GM18861 (cell line): Measurements from ENCODE around the gene ZDHHC1.

ENCODE experiments used
- ATAC-seq: cut with Tn5 transposase; IDR thresholded peaks from one replicate; pipeline ENCODE4 v1.9.1; 2021; ENCODE audit not compliant: unreplicated experiment

The ZDHHC1 gene

GRCh38 chr16:67413978-67414911 lies 2.0 kb downstream of the ZDHHC1 start:
- no peak for ATAC-seq

DNA sequence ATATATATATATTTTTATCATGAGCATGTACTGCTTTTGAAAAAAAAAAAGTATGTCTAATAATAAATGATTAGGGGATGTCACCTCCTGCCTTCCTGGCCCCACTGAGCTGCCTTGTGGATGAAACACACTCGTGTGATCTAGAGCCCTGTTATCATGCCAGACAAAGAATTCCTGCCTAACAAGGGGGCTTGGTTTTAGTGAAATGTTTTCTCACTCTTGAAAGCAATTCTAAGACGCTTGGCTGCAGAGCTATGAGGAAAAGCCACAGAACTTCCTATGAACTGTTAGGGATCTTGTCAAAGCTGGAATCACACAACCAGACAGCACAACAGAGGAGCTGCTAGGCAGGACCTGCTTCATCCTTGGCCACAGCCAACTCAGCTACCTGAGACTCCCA lies 4.0 kb downstream of the ZDHHC1 start:
- no peak for ATAC-seq

- no peak for ATAC-seq
Measured at GRCh38 chr16:67411339-67411738, 4.9 kb downstream of the ZDHHC1 start.

GRCh38 chr16:67409631-67410030 lies 6.6 kb downstream of the ZDHHC1 start:
- ATAC-seq: no peak

DNA sequence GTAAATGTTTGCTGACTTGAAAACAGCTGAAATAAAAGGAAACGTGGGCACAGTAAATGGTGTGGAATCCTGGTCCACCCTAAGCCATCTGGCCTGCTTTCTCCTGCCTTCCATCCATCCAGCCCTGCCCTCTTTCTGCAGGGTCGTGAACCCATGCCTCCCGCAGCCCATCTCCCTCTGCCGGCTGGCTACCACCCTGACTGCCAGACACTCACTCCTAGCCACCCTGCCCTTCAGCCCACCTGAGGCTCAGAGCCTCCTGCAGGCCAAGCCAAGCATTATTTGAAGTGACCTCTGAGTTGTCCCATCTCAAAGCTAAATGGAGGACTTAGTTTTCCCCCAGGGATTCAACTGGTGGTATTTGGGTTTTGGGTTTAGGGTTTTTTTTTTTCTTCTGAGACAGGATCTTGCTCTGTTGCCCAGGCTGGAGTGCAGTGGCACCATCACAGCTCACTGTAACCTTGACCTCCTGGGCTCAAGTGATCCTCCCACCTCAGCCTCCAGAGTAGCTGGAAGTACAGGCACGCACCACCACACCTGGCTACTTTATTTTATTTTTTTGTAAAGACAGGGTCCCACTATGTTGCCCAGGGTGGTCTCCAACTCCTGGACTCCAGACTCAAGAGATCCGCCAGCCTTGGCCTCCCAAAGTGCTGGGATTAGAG lies 8.4 kb downstream of the ZDHHC1 start:
- no peak for ATAC-seq

DNA sequence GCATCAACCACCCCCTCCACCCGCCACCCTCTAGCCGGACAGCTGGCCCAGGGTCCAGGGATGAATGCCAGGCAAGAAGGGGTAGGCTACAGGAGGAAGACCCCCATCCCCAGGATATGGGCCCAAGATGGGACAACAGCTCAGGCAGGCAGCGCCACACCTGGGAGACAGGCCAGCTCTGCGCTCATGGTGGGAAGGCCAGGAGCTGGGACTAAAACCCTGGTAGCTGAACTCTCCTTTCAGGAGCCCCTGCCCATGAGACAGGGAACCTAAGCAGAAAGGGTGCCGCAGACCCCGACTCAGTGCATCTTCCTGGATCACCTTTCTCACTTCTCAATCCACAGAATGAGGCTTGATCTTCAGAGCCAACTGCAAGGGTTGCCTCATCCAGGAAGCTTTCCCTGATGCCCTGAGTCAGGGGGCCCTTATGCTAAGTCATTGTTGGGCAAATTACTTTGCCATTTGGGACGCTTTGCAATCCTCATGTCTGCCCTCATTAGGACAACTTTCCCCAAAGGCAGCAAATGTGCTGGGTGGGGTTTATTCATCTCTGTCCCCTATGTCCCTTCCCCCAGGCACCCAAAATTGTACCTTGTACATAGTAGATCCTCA lies 9.0 kb downstream of the ZDHHC1 start:
- ATAC-seq: no peak

- ATAC-seq: no peak
Measured at GRCh38 chr16:67406111-67406971, 9.9 kb downstream of the ZDHHC1 start.

- ATAC-seq: no peak
Measured at GRCh38 chr16:67405336-67405735, 10.9 kb downstream of the ZDHHC1 start.

DNA sequence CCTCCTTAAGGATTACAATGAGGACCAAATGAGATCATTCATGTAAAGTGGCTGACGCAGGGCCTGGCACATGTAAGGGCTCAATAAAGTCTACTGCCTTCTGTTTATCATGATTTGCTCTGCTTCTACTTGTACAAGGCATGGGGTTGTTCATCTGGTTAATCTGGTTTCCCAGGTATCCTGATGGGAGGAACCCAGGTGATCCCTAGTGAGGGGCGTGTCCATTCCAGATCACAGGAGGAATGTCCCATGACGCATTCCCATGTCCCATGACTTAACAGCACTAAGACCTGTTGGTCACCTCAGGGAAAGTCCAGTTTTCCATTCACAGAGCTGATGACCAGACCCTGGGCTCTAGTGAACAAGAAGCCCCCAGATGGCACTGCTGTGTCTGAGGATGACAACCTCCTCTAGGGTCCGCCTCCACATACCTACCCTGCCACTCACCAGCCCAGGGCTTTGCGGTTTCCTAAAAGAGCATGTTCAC lies 11.5 kb downstream of the ZDHHC1 start:
- no peak for ATAC-seq

DNA sequence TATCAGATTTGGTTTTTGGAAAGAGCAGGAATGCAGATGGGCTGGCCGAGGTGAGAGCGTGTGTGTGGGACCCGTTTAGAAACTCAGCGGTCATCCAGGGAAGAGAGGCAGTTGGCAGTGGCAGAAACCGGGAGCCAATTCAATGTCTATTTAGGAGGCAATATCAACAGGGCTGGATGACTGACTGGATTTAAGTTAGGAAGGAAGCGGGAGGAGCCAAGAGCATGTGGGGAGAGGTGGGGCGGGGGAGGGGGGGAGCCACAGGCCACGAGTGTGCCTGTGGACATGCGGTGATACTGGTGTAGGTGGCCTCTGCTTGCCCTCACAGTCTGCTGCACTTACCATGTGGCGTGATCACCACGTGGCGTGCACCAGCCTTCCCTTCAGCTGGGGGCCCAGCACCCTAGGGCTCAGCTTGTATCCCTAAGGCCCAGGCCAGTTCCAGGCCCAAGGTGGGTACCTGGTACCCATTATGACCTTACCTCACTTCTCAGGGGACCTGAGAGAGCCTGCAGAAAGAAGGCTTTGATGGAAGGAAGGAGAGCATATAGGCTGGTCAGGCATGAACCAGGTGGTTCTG lies 12.2 kb downstream of the ZDHHC1 start:
- ATAC-seq: no peak

DNA sequence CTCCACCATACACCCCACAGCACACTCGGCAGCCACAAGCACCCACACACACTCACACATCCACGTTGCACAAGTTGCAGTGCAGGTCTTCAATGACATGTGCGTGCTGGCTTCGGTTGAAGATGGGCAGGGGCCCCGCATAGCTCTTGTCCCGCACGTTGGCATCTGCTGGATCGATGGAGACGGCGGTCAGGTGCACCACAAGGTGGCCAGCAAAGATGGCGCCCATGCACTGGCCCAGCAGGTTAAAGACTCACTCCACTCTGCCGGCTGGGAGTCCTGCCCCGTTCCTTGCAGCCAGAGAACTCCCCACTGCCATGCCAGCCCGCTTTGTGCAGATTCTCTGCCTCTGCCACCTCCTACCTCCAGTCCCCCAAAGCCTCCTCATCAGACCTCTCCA lies 15.4 kb downstream of the ZDHHC1 start:
- no peak for ATAC-seq

DNA sequence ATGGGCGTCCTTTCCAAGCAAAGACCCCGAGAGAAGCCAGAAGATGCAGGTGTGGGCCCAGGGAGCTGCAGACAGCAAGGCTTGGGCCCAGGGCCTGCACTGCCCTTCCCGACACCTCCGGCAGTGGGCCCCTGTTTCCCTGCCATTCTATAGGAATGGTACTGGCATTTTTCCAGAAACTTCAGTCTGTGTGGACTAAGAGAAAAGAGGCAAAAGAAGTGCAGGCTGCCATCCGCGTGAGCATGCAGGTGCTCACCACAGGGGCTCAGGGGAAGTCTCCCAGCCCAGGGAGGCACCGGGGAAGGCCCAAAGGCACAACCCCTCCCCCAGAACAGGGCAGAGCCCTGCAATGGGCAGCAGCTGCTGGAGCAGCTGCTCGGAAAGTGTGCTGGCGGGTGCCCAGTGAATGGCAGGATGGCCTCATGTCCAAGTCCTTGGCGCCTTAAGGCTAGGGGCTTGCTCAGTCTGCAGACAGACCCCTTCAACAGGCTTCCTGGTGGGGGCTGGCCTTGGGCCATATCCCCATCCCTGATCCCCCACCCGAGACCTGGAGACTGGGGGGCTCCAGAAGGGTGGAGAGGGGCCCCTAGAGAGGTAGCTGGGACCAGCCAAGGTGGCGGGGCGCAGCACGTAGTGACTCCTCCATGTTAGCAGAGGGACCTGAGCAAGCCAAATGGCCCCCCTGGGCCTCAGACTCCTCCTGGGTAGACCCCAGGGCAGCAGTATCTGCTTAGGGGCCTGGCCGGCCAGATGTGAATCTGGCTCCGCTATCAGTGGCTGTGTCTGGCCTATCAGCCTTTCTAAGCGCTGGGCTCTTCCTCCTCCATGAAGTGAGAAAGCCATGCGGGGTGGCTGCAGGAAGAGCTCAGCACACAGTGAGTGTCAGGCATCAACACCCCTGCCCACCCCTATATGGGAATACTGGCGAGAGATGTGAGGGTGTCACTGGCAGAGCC lies 16.2 kb downstream of the ZDHHC1 start:
- ATAC-seq: no peak

DNA sequence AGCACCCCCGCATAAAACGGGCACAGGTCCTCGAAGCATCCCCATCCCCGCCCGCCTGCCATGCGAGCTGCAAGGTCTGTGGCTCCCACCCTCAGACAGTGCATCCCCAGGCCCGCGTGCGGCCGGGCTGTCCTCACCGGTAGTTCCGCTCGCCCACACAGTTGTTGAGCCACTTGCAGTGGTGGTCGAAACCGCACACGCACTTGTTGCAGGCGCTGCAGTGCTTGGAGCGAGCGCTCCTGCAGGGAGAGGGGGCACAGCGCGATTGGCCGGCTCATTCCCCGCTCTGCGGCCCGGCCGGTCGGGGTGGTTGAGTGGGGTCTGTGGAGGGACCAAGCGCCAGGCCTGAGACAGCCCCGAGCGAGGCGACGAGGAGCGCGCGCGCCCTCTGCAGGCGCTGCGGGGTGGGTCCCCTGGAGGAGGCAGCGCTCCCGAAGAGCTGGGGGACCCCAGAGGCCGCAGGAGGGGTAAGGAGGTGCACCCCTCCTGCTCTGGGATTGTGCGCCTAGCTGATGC lies 17.0 kb downstream of the ZDHHC1 start:
- ATAC-seq: no peak

DNA sequence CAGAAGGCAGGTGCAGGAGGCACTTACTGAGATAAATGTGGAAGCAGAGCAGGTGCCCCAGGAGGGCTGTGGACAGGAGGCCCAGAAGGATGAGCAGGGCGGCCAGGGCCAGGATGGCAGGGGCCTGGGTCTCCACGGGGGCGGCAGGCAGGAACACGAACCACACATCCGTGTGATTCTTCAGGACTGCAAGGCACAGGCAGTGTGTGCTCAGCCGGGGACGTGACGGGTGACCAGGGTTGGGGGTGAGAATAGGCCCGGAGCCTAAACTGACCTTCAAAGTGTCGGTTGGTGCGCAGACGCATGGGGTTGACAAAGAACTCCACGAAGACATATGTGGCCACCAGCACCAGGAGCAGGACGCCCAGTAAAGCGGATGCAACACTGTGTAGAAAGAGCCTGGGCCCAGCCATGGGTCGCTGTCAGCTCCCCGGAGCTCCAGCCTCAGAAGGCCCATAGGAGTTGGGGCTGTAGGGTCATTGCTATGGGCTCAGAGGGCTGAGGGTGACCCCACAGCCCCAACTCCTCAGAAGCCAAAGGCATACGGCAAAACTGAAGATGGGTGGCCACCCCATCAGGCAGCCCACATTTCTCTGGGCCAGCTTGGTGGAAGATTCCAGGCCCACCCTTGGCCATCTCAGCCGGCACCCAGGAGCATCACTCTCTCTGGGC lies 17.6 kb downstream of the ZDHHC1 start:
- ATAC-seq: no peak

DNA sequence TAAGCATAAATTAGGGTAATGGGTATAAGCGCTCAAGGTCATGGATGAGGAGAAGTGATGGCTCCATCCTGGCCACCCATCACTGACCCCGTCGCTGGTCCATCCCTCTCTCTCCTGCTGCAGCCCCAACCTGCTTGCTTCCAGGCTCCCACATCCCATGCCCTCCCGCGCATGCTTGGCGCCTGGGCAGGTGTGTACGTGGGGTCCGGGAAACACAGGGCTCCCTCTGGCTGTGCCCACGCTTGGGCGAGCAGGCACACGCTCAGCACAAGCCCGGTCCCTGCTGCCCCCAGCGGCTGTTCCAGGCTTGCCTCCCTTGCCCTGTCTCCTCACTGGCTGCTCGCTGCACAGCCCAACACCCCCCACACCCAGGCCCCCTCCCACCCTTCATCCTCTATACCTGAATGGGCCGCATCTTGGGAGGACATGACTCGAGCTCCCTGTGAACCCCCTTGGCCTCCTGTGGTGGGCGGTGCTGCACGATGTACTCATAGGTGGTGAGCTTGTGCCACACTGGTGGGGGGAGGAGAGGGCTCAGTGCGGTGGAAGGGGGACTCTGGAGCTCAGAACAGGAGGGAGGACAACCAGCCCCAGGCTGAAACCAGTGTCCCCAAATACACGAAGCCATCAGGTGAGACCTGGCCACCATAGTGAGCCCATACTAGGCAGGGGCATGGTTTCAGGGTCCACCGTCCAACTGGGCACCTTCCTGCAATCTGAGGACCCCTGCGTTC lies 18.3 kb downstream of the ZDHHC1 start:
- no peak for ATAC-seq

DNA sequence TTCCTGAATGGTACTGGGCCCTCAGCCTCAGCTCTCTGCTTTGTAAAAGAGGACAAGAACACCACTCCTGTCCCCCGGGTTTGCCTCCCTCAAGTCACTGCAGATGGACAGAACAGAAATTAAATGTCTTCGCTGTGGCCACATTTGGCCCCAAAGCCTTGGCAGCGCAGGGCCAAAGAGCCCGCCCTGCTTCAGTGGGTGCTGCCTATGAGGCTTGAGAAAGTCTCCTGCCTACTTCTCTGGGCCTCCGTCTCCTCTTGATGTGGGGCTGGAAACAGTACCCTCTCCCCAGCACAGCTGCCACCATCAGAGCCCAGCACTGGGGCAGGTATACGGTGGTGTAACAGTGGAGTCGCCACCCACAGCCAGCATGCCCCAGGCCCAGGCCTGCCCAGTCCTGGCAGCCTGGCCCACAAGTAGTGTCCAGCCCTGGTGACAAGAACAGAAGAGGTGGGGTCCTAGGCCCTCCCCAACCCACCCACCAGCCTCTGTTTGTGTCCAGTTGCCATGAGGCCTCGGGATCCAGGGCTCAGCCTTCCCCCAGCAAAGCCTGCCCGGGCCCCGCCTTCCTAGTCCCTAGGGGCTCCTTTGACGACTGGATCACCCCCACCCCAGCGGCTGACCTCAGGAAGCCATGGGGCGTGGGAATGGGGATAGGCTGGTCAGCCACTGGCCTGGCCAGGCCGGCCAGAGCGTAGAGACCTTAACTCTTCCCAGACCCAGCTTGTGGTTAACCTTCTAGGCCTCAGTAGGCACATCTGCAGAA lies 19.1 kb downstream of the ZDHHC1 start:
- no peak for ATAC-seq
